Spleen (tissue), 7 donors: Measurements from ENCODE around the gene ZFYVE28.

Experiments
- POLR2A ChIP-seq, 3 donors: fragments of 450-650 bp; IDR thresholded peaks; one replicate each; pipeline ENCODE4 v1.5.1; 2017; ENCODE audit warnings: antibody characterized with exemption in 3 of 3, mild to moderate bottlenecking in 1 of 3
- POLR2AphosphoS5 ChIP-seq, 3 donors: sonication (generic); formaldehyde crosslinking; IDR thresholded peaks; one replicate each; pipeline ENCODE4 v1.5.1; 2017; ENCODE audit warnings: antibody characterized with exemption in 3 of 3
- TF ChIP-seq, protein P1 (sequence below), 11 experiments: fragments of 200-600 bp in 7 of 11; fragments of 450-650 bp in 4 of 11; sonication (generic) in 4 of 11; IDR thresholded peaks in 8 of 11; conservative IDR thresholded peaks in 3 of 11; 1 replicate in 7 of 11; 2 replicates in 4 of 11; pipeline versions ENCODE4 v1.4.0 to v1.8.0; 2016 to 2021; ENCODE audit warnings: antibody characterized with exemption in 11 of 11, inconsistent platforms in 4 of 11, mild to moderate bottlenecking in 1 of 11
- donor health status: DM: no; HTN: no; CAD: no; lungs with moderate emphysema.
- donor health status: DM: no; HTN: no; CAD: no.
- donor health status: DM: no; HTN: no; CAD: no.

DNA sequence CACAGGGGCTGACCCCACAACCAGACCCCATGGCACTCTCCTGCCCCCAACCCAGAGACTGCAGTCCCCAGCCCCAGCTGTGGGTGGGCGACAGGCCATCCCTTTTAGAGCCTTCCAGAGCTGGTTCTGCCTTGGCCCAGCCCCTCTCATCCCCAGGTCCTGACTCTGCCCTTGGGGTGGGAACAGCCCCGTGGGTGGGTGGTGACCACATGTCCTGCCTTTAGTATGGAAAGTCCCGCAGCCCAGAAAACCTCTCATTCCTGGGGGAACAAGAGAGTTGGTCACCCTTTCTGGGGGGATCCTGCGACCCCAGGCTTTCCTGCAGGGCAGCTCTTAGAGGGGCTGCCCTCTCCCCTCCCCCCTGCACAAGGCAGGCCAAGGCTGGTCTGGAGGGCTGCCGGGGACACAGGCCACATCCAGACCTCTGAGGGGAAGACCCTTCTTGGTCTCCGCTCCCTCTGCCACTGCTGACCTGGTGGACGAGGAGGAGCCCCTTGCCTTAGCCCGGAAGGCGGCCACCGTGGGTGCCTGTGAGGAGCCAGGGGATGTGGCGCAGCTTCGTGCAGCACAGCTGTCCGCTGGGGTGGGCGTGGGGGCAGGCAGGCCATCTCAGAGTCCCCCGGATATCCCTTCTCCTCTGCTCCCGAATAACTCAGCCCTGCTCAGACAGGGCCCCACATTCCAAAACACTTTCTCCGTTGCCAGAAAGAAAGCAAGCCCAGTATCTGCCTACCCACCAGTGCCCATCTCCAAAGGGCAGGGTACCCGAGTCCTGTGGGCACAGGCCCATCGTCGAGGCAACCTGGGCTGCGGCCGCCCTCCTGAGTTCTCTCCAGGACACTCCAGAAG lies 149.9 kb downstream of the ZFYVE28 start:
- TF ChIP-seq, protein P1, sequence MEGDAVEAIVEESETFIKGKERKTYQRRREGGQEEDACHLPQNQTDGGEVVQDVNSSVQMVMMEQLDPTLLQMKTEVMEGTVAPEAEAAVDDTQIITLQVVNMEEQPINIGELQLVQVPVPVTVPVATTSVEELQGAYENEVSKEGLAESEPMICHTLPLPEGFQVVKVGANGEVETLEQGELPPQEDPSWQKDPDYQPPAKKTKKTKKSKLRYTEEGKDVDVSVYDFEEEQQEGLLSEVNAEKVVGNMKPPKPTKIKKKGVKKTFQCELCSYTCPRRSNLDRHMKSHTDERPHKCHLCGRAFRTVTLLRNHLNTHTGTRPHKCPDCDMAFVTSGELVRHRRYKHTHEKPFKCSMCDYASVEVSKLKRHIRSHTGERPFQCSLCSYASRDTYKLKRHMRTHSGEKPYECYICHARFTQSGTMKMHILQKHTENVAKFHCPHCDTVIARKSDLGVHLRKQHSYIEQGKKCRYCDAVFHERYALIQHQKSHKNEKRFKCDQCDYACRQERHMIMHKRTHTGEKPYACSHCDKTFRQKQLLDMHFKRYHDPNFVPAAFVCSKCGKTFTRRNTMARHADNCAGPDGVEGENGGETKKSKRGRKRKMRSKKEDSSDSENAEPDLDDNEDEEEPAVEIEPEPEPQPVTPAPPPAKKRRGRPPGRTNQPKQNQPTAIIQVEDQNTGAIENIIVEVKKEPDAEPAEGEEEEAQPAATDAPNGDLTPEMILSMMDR (IDR thresholded peaks at IDR 0.05 in 8 of 11, conservative IDR thresholded peaks at IDR 0.05 in 3 of 11): no peak
- no peak for TF ChIP-seq POLR2A (IDR thresholded peaks at IDR 0.05)
- TF ChIP-seq POLR2AphosphoS5 (IDR thresholded peaks at IDR 0.05): no peak
